Jurkat, Clone E6-1 (cell line): ENCODE measurements around the gene CLSTN3.
"Not testable (repeated sequence)": the region's sequence is repeated elsewhere in the genome, so short reads cannot be mapped to it uniquely, and the experiment has no call there.

Experiments used
- DNase-seq: peaks from one replicate; pipeline ENCODE4 v3.0.0-alpha.2; 2011; ENCODE audit warnings: low read depth, low spot score
- H3K4me3 ChIP-seq: 2 replicates; pipeline ENCODE4 v1.5.1; 2011; ENCODE audit warnings: mild to moderate bottlenecking, low read length, control low read depth, moderate library complexity

CLSTN3 gene

GRCh38 chr12:7101694-7102131 lies 28.5 kb upstream of the CLSTN3 start:
- DNase-seq = no peak
- no peak overlapping the region for H3K4me3 ChIP-seq

GRCh38 chr12:7102582-7102981 lies 27.6 kb upstream of the CLSTN3 start:
- DNase-seq = no peak

GRCh38 chr12:7103837-7104584 lies 26.2 kb upstream of the CLSTN3 start:
- no peak for DNase-seq
- H3K4me3 ChIP-seq = no peak overlapping the region

More at GRCh38 chr12:7102582-7102981, 27.6 kb upstream of the CLSTN3 start:
- no peak overlapping the region for H3K4me3 ChIP-seq

- no peak overlapping the region for H3K4me3 ChIP-seq
- DNase-seq = no peak
These were observed 24.1 kb upstream of the CLSTN3 start for GRCh38 chr12:7106082-7106481.

GRCh38 chr12:7107181-7107580 lies 23.0 kb upstream of the CLSTN3 start:
- not testable (repeated sequence) for H3K4me3 ChIP-seq, DNase-seq

GRCh38 chr12:7107636-7108002 lies 22.6 kb upstream of the CLSTN3 start:
- no peak overlapping the region for H3K4me3 ChIP-seq
- DNase-seq = no peak

- H3K4me3 ChIP-seq = peak overlapping the region; percentile 52
- DNase-seq = peak; percentile 40
These were observed 22.0 kb upstream of the CLSTN3 start for GRCh38 chr12:7108003-7108795.

GRCh38 chr12:7108796-7109571 lies 21.2 kb upstream of the CLSTN3 start, which contains the start of gene C1RL:
Gene C1RL (minus strand): TSS chr12:7109214. CDS start chr12:7109180, 34 bp downstream.
- no peak for DNase-seq
- peak within 1 kb of the TSS; percentile 52 for H3K4me3 ChIP-seq

GRCh38 chr12:7109572-7109920 lies 20.6 kb upstream of the CLSTN3 start:
- DNase-seq = no peak
- H3K4me3 ChIP-seq = peak overlapping the region; percentile 52; the same call in 1 of the 2 replicates

- DNase-seq = no peak
- H3K4me3 ChIP-seq = no peak overlapping the region
These were observed 19.5 kb upstream of the CLSTN3 start for GRCh38 chr12:7110661-7111060.

GRCh38 chr12:7112041-7112440 lies 18.1 kb upstream of the CLSTN3 start:
- DNase-seq = no peak
- H3K4me3 ChIP-seq = no peak overlapping the region

- peak; percentile 42 for DNase-seq
- no peak overlapping the region for H3K4me3 ChIP-seq
These were observed 16.7 kb upstream of the CLSTN3 start for GRCh38 chr12:7113389-7113871.

GRCh38 chr12:7114008-7114407 lies 16.2 kb upstream of the CLSTN3 start:
- H3K4me3 ChIP-seq = no peak overlapping the region
- DNase-seq = no peak

- no peak overlapping the region for H3K4me3 ChIP-seq
- DNase-seq = no peak
These were observed 15.3 kb upstream of the CLSTN3 start for GRCh38 chr12:7114851-7115250.

- DNase-seq = no peak
- no peak overlapping the region for H3K4me3 ChIP-seq
These were observed 14.0 kb upstream of the CLSTN3 start for GRCh38 chr12:7116196-7116595.

- H3K4me3 ChIP-seq = no peak overlapping the region
- no peak for DNase-seq
These were observed 13.3 kb upstream of the CLSTN3 start for GRCh38 chr12:7116916-7117315.

GRCh38 chr12:7117670-7118069 lies 12.5 kb upstream of the CLSTN3 start:
- no peak for DNase-seq
- H3K4me3 ChIP-seq = no peak overlapping the region

GRCh38 chr12:7118881-7119280 lies 11.3 kb upstream of the CLSTN3 start:
- no peak for DNase-seq
- H3K4me3 ChIP-seq = no peak overlapping the region

- H3K4me3 ChIP-seq = no peak overlapping the region
- no peak for DNase-seq
These were observed 10.0 kb upstream of the CLSTN3 start for GRCh38 chr12:7120166-7120565.

GRCh38 chr12:7121324-7121723 lies 8.8 kb upstream of the CLSTN3 start:
- no peak for DNase-seq
- no peak overlapping the region for H3K4me3 ChIP-seq
